Lower lobe of right lung (tissue), 2 donors: Measurements from ENCODE around the gene NOSIP. TPM values are rescaled to one million over a fixed set of nuclear protein-coding genes. Genes with fewer than 3 reads are reported as not detected.
A peak's percentile ranks its signal among the peaks of the same experiment; 100 is the strongest.

Source experiments
- ATAC-seq, 2 donors: fragments of 200-7000 bp; cut with Tn5 transposase; one replicate each; pipeline ENCODE4 v1.9.1; 2020 to 2022; ENCODE audit warnings: mild to moderate bottlenecking in 2 of 2, moderate library complexity in 2 of 2
- DNase-seq: peaks from one replicate; pipeline ENCODE4 v3.0.0-alpha.2; 2020
- H3K27ac ChIP-seq: fragments of 200-600 bp; one replicate; pipeline ENCODE4 v1.8.0; 2022
- H3K27me3 ChIP-seq: fragments of 200-600 bp; one replicate; pipeline ENCODE4 v1.8.0; 2022; ENCODE audit warnings: low read depth
- H3K36me3 ChIP-seq: fragments of 200-600 bp; one replicate; pipeline ENCODE4 v1.8.0; 2022; ENCODE audit warnings: mild to moderate bottlenecking
- H3K4me1 ChIP-seq: fragments of 200-600 bp; one replicate; pipeline ENCODE4 v1.8.0; 2022
- H3K4me3 ChIP-seq: fragments of 200-600 bp; one replicate; pipeline ENCODE4 v1.8.0; 2022; ENCODE audit warnings: mild to moderate bottlenecking
- H3K9me3 ChIP-seq: fragments of 200-600 bp; one replicate; pipeline ENCODE4 v1.8.0; 2022
- intact Hi-C: fragments of 100-400 bp; cut with DNase I; formaldehyde crosslinking; loops from one replicate; pipeline ENCODE4 v1.11.0; 2022
- total RNA-seq: library from RNA; stranded (reverse); fragmentation: NEBNext Ultra II Directional; extraction: Animal tissue kit (Norgen Biotek cat#: 25700); gene quantifications from one replicate; pipeline ENCODE4 v1.2.1, GENCODE V29; 2021
- TF ChIP-seq, protein P1 (sequence below): fragments of 200-600 bp; IDR thresholded peaks from one replicate; pipeline ENCODE4 v1.8.0; 2022; ENCODE audit warnings: antibody characterized with exemption, mild to moderate bottlenecking
- donor health status: DM: no; HTN: yes; CAD: no; lungs with severe emphysema.

The NOSIP gene
- total RNA-seq, 1 donor from 2014 or later: 47.2 TPM

DNA sequence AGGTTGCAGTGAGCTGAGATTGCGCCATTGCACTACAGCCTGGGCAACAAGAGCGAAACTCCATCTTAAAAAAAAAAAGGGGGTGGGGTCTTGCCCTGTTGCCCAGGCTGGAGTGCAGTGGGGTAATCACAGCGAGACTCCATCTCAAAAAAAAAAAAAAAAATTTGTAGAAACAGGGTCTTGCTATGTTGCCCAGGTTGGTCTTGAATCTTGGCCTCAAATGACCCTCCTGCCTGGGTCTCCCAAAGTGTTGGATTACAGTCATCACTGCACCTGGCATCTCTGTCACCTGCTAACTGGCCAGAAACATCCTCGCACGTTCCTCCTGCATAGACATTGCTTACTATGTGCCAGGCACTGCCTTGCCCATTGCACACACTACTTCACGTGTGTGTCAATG is 38.4 kb downstream of the NOSIP start:
- H3K27me3 ChIP-seq: no peaks in the 10 kb centered on the region

DNA sequence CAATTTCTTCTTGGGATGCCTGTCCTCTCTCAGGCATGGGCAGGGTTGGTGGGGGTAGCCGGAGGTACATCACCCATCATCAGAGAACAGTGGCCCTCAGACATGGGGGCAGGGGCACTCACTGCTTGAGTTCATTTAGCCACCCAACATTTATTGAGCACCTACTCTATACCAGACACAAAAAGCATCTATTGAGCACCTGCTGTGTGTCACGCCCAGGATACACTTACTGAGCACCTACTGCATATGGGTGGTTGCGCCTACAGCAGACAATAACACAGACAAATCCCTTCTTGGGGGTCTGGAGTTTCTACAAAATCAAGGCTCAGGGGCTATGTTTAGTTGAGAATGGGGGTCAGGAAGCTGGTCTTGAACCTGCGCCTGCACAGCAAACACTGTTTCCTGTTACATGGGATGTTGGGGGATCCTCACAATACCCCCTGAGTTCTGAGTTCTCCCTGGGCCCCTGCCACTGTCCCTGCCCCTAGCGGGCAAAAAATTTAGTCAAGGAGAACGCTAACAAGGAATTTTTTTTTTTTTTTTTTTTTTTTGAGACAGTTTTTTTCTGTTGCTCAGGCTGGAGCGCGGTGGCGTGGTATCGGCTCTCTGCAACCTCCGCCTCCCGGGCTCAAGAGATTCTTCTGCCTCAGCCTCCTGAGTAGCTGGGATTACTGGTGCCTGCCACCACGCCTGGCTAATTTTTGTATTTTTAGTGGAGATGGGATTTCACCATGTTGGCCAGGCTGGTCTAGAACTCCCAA is 41.0 kb downstream of the NOSIP start:
- no peak for DNase-seq

More for the DNA sequence above, 38.4 kb downstream of the NOSIP start:
- intact Hi-C loops: no loop called here
- no peak for ATAC-seq
- H3K9me3 ChIP-seq: no peaks in the 10 kb centered on the region
- DNase-seq: no peak
- no peak overlapping the region for H3K27ac ChIP-seq
- peaks cover 25% of the 10 kb centered on the region for H3K36me3 ChIP-seq
- peaks cover 5% of the 10 kb centered on the region for H3K4me1 ChIP-seq
- H3K4me3 ChIP-seq: no peak overlapping the region
- TF ChIP-seq, protein P1, sequence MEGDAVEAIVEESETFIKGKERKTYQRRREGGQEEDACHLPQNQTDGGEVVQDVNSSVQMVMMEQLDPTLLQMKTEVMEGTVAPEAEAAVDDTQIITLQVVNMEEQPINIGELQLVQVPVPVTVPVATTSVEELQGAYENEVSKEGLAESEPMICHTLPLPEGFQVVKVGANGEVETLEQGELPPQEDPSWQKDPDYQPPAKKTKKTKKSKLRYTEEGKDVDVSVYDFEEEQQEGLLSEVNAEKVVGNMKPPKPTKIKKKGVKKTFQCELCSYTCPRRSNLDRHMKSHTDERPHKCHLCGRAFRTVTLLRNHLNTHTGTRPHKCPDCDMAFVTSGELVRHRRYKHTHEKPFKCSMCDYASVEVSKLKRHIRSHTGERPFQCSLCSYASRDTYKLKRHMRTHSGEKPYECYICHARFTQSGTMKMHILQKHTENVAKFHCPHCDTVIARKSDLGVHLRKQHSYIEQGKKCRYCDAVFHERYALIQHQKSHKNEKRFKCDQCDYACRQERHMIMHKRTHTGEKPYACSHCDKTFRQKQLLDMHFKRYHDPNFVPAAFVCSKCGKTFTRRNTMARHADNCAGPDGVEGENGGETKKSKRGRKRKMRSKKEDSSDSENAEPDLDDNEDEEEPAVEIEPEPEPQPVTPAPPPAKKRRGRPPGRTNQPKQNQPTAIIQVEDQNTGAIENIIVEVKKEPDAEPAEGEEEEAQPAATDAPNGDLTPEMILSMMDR: no peak

DNA sequence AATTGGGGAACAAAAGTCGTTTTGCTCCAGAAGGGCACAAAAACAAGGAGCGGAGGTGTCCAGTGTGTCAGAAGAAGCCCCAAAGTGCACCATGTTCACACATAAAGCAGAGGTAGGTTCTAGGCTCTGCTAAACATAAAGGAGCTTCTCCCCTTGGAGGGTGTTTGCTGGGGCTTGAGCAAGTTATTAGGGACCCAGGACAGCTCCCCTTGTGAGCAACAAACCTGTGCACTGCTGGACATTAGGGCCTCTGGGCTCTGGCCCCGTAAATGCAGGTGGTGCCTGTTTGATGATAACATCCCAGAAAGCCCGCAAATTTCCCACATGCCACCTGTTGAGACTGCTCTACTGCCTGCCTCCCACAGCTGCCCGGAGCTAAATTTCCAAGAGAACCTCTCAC is 41.7 kb downstream of the NOSIP start:
- TF ChIP-seq, protein P1: no peak
- DNase-seq (no peak), ATAC-seq (no peak)
- no peaks in the 10 kb centered on the region for H3K27me3 ChIP-seq
- no peak overlapping the region for H3K27ac ChIP-seq
- H3K36me3 ChIP-seq: peaks cover 27% of the 10 kb centered on the region
- intact Hi-C loops: no loop called here
- H3K4me1 ChIP-seq: peaks cover 6% of the 10 kb centered on the region
- H3K4me3 ChIP-seq: no peak overlapping the region
- no peaks in the 10 kb centered on the region for H3K9me3 ChIP-seq

More for the DNA sequence above, 41.0 kb downstream of the NOSIP start:
- Histone ChIP-seq H3K4me1 (peaks cover 1% of the 10 kb centered on the region), H3K27me3 (no peaks in the 10 kb centered on the region), H3K27ac (no peak overlapping the region), H3K36me3 (peaks cover 27% of the 10 kb centered on the region), H3K4me3 (no peak overlapping the region), H3K9me3 (no peaks in the 10 kb centered on the region)
- TF ChIP-seq, protein P1: no peak
- no peak for ATAC-seq
- intact Hi-C loops: no loop called here

DNA sequence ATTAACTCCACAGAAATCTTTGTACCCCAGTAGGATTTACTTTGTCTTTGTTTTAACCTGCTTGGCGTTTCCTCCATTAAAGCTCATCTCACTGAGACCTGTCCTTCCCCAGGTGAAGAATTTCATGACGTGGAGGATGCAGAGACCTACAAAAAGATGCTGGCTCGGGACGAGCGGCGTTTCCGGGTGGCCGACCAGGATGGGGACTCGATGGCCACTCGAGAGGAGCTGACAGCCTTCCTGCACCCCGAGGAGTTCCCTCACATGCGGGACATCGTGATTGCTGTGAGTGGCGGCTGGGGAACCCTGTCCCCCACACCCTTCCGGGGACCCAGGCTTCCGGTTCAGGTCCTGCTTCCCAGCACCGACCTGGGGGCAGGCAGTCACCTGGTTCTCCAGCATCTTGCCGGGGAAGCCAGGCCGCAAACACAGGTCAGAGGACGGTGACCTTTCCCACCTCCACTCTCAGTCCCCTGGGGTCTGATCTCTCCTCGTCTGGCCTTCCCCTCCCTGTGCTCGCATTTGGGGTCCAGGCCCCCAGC is 43.4 kb downstream of the NOSIP start:
- intact Hi-C loops: no loop called here
- Histone ChIP-seq H3K27me3 (no peaks in the 10 kb centered on the region), H3K4me3 (no peak overlapping the region), H3K4me1 (peaks cover 12% of the 10 kb centered on the region), H3K9me3 (no peaks in the 10 kb centered on the region), H3K36me3 (peaks cover 19% of the 10 kb centered on the region), H3K27ac (no peak overlapping the region)
- TF ChIP-seq, protein P1: no peak
- DNase-seq: no peak
- ATAC-seq: no peak

DNA sequence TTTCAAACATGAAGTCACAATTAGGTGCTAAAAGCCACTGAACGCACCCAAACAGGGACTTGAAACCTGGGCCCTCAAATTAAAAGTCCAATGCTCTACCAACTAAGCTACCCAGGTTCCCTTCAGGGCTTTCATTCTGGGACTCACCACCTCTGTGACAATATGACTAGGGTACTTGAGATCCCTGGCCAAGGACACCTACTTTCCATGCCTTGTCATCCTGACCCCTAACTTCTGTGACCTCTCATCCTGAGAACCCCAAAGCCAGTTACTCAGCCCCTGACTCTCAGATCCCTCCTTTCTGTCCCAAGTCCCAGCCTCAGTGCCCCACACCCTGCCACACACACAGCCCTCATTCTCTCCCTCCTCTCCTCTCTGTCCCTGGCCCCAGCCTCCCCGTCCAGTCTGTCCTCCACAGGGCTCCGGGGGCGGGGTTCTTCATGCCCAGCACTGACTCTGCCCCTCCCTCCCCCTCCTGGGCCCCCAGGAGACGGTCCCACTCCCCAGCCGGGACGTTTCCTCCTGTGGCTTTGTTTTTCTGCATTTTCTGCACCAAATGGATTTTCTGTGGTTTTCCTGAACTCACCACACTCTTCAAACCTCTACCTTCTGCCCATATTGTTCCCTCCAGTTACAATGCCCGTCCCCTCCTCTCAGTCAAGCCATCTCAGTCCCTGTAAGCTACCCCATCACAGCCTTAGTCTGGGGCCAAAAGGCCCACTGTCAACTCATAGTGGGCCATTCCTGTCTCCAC is 45.5 kb downstream of the NOSIP start:
- Histone ChIP-seq H3K9me3 (no peaks in the 10 kb centered on the region), H3K4me3 (peak overlapping the region; percentile 73), H3K27ac (no peak overlapping the region), H3K4me1 (peaks cover 12% of the 10 kb centered on the region), H3K27me3 (no peaks in the 10 kb centered on the region), H3K36me3 (peaks cover 19% of the 10 kb centered on the region)
- ATAC-seq (no peak), DNase-seq (no peak)
- TF ChIP-seq, protein P1: no peak
- intact Hi-C loops: no loop called here
